Inflammatory macrophage treated with lipopolysaccharide for 4 hours (primary cell): ENCODE results near the gene CDY1B.
"Not testable (repeated sequence)": the region's sequence is repeated elsewhere in the genome, so short reads cannot be mapped to it uniquely, and the experiment has no call there.

Experiments
- DNase-seq: peaks from one replicate; pipeline ENCODE4 v3.0.0-alpha.2; 2020

Gene CDY1B

DNA sequence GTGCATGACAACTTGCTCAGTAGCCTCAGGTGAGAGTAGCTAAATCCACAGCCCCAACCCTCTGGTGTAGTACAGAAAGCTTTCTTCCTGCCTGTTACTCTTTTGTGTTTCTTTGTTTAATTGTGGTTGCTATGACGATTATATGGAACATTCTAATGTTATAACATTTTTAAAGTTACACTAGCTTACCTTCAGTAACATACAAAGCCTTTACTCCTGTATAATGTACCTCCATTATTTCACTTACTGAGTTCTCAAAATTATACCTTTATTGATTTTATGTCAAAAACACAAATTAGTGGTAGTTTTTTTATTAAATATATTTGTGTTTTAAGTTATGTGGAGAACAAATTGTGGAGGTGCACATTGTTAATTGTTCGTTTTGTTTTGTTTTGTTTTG lies at the start of gene CDY1B:
CDY1B (minus strand) TSS at position 101 of the 400 bp plus-strand sequence. CDS start 331 bp downstream, outside the sequence.
- not testable (repeated sequence) for DNase-seq

GRCh38 chrY:24049525-24049924 lies 1.7 kb upstream of the CDY1B start:
- DNase-seq = not testable (repeated sequence)

DNA sequence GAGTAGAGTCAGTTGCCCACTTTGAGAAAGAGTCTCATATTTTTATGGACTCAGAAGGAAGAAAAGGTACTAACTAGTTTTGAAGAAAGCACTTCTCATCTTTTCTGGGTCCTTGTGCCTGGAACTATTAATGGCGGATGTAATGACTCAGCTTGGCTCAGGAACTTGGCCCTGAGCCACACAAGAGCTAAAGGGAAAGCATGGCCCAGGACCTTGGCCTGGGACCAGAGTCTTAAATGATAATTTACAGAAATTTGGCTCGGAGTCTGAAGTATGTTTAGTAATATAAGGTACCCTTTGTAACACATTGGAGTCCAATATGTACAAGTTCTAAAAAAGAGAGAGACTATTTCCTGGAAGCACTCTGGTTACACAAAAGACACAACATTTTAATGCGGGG lies 4.6 kb downstream of the CDY1B start:
- not testable (repeated sequence) for DNase-seq

GRCh38 chrY:24039008-24039718 lies 8.7 kb downstream of the CDY1B start:
- not testable (repeated sequence) for DNase-seq

DNA sequence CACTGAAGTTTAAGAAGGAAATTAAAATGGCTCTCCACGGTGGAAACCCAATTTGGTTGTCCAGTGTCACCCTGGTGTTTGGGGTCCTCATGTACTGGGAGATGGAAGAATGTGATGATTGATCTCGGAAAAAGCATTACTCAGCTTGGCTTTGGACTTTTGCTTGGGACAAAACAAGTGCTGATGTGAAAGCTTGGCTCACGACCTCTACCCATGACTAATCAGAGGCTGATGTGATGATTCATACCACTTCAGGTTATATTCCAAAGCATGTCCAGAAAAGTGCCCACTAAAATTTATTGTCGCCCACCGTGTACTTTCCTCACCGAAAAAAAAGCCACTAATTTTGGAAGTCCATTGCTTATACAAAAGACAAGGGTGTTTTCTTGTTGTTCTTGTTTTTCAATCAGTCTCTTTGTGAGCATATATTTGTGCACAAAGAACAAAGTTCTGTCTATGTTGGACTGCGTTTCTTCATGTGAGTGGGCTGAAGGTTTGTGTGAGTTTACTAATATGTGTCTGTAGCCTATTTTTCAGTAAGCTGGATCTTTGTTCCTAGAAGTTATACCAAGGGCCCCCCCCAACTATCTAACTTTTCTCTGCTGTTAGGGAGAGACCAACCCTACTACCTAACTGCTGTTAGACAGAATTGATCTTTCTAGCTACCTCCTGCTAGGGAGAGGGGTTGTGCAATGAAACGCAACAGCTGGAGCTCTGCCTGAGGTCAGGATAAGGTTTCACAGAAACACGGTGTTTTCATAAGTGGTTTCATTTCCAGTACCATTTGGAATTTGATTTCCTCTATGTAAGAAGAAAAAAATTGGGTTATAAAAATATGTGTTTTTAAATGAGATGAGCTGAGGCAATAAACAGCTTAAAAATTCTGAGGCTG lies 21.4 kb downstream of the CDY1B start:
- DNase-seq = not testable (repeated sequence)
